ENCODE data around the gene LSR.

DNA sequence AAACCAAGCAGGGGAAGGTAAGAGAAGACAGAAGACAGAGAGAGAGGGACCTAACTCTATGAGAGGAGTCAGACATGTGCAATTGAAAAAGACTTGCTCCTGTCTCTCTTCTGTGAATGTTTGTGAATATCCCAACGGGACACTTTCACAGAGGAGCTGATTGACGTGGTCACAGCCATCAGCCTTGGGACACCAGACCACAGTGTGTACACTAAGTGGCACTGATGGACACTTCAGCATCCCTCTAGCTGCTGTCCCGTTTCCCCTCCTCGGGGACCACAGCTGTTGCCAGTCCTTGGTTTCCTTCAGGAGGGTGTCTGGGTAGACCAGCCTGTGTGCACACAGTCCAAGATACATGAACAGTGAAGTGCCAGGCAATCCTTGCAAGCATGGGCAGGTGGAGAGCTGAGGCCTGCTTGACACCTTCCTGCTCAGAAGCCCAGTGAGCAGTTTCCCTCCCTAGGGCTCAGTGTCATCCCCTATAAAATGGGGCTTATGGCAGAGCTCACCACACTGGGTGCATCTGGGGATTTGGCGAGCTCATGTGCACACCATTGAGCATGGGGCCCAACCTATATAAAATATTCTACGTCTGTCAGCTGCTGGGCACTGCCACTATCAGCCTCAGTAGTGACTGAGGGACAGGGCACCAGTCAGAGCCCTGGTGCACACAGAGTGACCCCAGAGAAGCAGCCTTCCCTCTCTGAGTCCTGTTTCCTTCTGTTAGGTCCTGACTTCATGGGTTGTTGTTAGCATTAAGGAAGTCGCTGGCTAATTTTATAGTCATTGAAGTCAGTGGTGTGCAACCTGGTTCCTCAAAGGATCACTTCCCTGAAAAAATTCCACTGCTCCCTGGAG, 15.7 kb downstream of the LSR start:
- TF ChIP-seq, protein P1, sequence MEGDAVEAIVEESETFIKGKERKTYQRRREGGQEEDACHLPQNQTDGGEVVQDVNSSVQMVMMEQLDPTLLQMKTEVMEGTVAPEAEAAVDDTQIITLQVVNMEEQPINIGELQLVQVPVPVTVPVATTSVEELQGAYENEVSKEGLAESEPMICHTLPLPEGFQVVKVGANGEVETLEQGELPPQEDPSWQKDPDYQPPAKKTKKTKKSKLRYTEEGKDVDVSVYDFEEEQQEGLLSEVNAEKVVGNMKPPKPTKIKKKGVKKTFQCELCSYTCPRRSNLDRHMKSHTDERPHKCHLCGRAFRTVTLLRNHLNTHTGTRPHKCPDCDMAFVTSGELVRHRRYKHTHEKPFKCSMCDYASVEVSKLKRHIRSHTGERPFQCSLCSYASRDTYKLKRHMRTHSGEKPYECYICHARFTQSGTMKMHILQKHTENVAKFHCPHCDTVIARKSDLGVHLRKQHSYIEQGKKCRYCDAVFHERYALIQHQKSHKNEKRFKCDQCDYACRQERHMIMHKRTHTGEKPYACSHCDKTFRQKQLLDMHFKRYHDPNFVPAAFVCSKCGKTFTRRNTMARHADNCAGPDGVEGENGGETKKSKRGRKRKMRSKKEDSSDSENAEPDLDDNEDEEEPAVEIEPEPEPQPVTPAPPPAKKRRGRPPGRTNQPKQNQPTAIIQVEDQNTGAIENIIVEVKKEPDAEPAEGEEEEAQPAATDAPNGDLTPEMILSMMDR (IDR thresholded peaks at IDR 0.05) = no peak
- TF ChIP-seq POLR2A (IDR thresholded peaks at IDR 0.05) = no peak
